Neutrophil (primary cell): ENCODE results near the gene TUT4.
A peak's percentile ranks its signal among the peaks of the same experiment; 100 is the strongest.

Experiments
- H3K27ac ChIP-seq: fragments of 200-600 bp; sonication (generic); 2 replicates; pipeline ENCODE4 v1.5.1; 2016; ENCODE audit warnings: mild to moderate bottlenecking, moderate library complexity
- H3K27me3 ChIP-seq: fragments of 200-600 bp; sonication (generic); 2 replicates; pipeline ENCODE4 v1.6.0; 2016; ENCODE audit warnings: mild to moderate bottlenecking
- H3K36me3 ChIP-seq: fragments of 200-600 bp; sonication (generic); 2 replicates; pipeline ENCODE4 v1.5.1; 2017
- H3K4me1 ChIP-seq, 2 experiments: fragments of 200-600 bp in 1 of 2; sonication (generic) in 1 of 2; 1 replicate in 1 of 2; 2 replicates in 1 of 2; pipeline versions ENCODE4 v1.5.1 to v1.6.1; 2013 to 2016; ENCODE audit warnings: low read depth in 1 of 2, low read length in 1 of 2, mild to moderate bottlenecking in 1 of 2, moderate library complexity in 1 of 2; ENCODE audit not compliant: control insufficient read depth in 1 of 2, insufficient read depth in 1 of 2
- H3K4me3 ChIP-seq, 2 experiments: fragments of 200-600 bp in 1 of 2; sonication (generic) in 1 of 2; 1 replicate in 1 of 2; 2 replicates in 1 of 2; pipeline ENCODE4 v1.5.1; 2013 to 2016; ENCODE audit warnings: low read depth in 1 of 2, low read length in 1 of 2, mild to moderate bottlenecking in 1 of 2, moderate library complexity in 1 of 2
- H3K9me3 ChIP-seq: fragments of 200-600 bp; sonication (generic); 2 replicates; pipeline ENCODE4 v1.5.1; 2016
- CTCF ChIP-seq: fragments of 200-600 bp; sonication (generic); IDR thresholded peaks from 2 replicates; pipeline ENCODE4 v1.5.1; 2016; ENCODE audit warnings: antibody characterized with exemption

The TUT4 gene

GRCh38 chr1:52404975-52405338 lies 147.9 kb downstream of the TUT4 start:
- Histone ChIP-seq H3K4me1 (peaks cover 41 to 43% of the 10 kb centered on the region in 2 experiments), H3K4me3 (peak overlapping the region; percentile 88 to 96), H3K36me3 (peaks cover 35% of the 10 kb centered on the region), H3K9me3 (no peaks in the 10 kb centered on the region), H3K27me3 (no peaks in the 10 kb centered on the region), H3K27ac (peak overlapping the region; percentile 89)
- no peak for TF ChIP-seq CTCF

GRCh38 chr1:52404116-52404974 lies 148.5 kb downstream of the TUT4 start, which contains the start of the genes ORC1 and PRPF38A:
TSS of gene ORC1 (minus strand) at chr1:52404423. CDS start at chr1:52402223, 2,200 bp downstream.
TSS of gene PRPF38A (plus strand) at chr1:52404602. CDS start at chr1:52404750, 148 bp downstream.
- Histone ChIP-seq H3K9me3 (no peaks in the 10 kb centered on the region), H3K27ac (peak within 1 kb of the TSS; percentile 89), H3K4me1 (peaks cover 41 to 43% of the 10 kb centered on the region in 2 experiments), H3K36me3 (peaks cover 33% of the 10 kb centered on the region), H3K27me3 (no peaks in the 10 kb centered on the region), H3K4me3 (peak within 1 kb of the TSS; percentile 88 to 96)
- no peak for TF ChIP-seq CTCF

DNA sequence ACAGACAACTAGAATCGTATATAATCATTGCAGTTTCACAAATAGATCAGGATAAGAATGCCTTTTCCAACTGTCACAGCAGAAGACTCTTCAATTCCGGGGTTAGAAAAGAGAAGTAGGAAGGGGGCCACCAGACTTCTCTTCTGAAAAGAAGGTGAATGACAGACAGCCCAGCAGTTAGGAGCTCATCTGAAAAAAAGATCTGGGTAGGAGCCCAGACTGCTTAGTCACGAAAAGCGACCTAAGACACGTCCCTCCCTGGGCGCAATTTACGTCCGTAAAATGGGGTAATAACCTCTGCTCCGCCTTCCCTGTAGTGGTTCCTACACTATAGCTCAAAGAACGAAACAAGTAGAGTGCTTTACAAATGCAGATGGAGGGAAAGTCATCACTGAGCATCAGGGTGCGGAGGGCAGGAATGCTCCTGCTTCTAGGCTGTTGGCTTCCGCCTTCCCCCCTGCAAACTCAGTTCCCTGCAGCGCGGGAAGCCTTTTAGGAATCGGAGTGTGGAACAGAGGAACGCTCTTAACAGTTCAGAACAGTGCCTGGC lies 149.3 kb downstream of the TUT4 start:
- Histone ChIP-seq H3K27me3 (no peaks in the 10 kb centered on the region), H3K27ac (peak overlapping the region; percentile 89), H3K36me3 (peaks cover 26% of the 10 kb centered on the region), H3K4me3 (peak overlapping the region; percentile 88 to 96), H3K4me1 (peaks cover 41 to 43% of the 10 kb centered on the region in 2 experiments), H3K9me3 (no peaks in the 10 kb centered on the region)
- no peak for TF ChIP-seq CTCF

DNA sequence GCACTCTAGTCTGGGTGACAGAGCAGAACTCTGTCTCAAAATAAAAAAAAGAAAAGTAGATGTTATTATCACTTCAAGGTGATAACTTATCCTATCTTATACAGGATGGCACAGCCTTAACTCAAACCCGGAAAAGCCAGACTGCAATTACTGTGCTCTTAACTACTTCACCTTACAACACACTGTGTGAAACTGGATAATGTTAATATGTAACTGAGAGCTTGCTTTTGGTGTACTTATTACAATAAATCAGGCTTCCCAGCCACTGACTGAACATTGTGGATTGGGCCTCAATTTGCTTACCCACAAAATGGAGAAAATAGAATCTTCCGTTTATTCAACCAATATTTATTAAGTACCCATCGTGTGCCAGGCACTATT lies 150.0 kb downstream of the TUT4 start:
- Histone ChIP-seq H3K27me3 (no peaks in the 10 kb centered on the region), H3K4me3 (no peak overlapping the region), H3K36me3 (peaks cover 18% of the 10 kb centered on the region), H3K27ac (no peak overlapping the region), H3K9me3 (no peaks in the 10 kb centered on the region), H3K4me1 (peaks cover 41 to 43% of the 10 kb centered on the region in 2 experiments)
- TF ChIP-seq CTCF = no peak

DNA sequence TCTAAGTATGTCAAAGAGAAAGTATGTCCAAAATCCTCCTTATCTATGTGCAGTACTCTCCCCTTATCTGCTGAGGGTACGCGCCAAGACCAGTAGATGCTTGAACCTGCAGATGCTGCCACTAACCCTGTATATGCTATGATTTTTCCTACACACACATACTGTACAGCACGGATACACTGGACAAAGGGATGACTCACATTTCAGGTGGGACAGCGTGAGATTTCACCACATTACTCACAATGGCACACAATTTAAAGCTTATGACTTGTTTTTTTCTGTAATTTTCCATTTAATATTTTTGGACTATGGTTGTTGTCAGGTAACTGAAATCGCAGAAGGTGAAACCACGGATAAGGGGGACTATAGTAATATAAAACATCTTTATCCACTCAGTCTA lies 152.8 kb downstream of the TUT4 start:
- no peak overlapping the region for H3K27ac ChIP-seq

More for the DNA sequence above, 152.8 kb downstream of the TUT4 start:
- H3K9me3 ChIP-seq = no peaks in the 10 kb centered on the region
- H3K4me3 ChIP-seq = no peak overlapping the region
- peaks cover 31% of the 10 kb centered on the region for H3K36me3 ChIP-seq
- TF ChIP-seq CTCF = no peak
- H3K4me1 ChIP-seq = peaks cover 16 to 19% of the 10 kb centered on the region in 2 experiments
- no peaks in the 10 kb centered on the region for H3K27me3 ChIP-seq
